CD14-positive monocyte (primary cell): ENCODE results near the gene CASK. TPM values are rescaled to one million over a fixed set of nuclear protein-coding genes. Genes with fewer than 3 reads are reported as not detected.
A peak's percentile ranks its signal among the peaks of the same experiment; 100 is the strongest.

ENCODE experiments used
- DNase-seq, 3 donors: peaks; one replicate each; pipeline ENCODE4 v3.0.0-alpha.2; 2011 to 2022
- H2AFZ ChIP-seq: 2 replicates; pipeline ENCODE4 v1.6.0; 2012; ENCODE audit warnings: mild to moderate bottlenecking, low read depth, low read length, inconsistent platforms; ENCODE audit not compliant: insufficient read depth, poor library complexity, severe bottlenecking
- H3K27ac ChIP-seq, 2 donors: 1 replicate in 1 of 2; 2 replicates in 1 of 2; pipeline ENCODE4 v1.5.1; 2012 to 2013; ENCODE audit warnings: low read length in 2 of 2, control low read depth in 1 of 2, inconsistent platforms in 1 of 2, low read depth in 1 of 2, mild to moderate bottlenecking in 1 of 2
- H3K27me3 ChIP-seq, 2 donors: one replicate each; pipeline versions ENCODE4 v1.6.0 to v1.6.1; 2011 to 2013; ENCODE audit warnings: low read length in 2 of 2; ENCODE audit not compliant: control insufficient read depth in 2 of 2, insufficient read depth in 2 of 2
- H3K36me3 ChIP-seq, 2 donors: replicated peaks in 1 of 2; 1 replicate in 1 of 2; 2 replicates in 1 of 2; pipeline versions ENCODE4 v1.5.1 to v1.6.1; 2012 to 2013; ENCODE audit warnings: low read length in 2 of 2, control low read depth in 1 of 2, inconsistent platforms in 1 of 2, mild to moderate bottlenecking in 1 of 2; ENCODE audit not compliant: insufficient read depth in 2 of 2, control insufficient read depth in 1 of 2
- H3K4me1 ChIP-seq, 2 donors: 1 replicate in 1 of 2; 2 replicates in 1 of 2; pipeline versions ENCODE4 v1.5.1 to v1.6.1; 2012 to 2013; ENCODE audit warnings: low read length in 2 of 2, control low read depth in 1 of 2, inconsistent platforms in 1 of 2, mild to moderate bottlenecking in 1 of 2, moderate library complexity in 1 of 2; ENCODE audit not compliant: insufficient read depth in 2 of 2, control insufficient read depth in 1 of 2
- H3K4me2 ChIP-seq: replicated peaks from 2 replicates; pipeline ENCODE3; 2012; ENCODE audit warnings: low read length, moderate library complexity, mild to moderate bottlenecking; ENCODE audit not compliant: poor library complexity, severe bottlenecking; ENCODE audit errors: extremely low read depth
- H3K4me3 ChIP-seq, 3 experiments: fragments of 200-600 bp in 1 of 3; sonication (generic) in 1 of 3; replicated peaks in 1 of 3; 1 replicate in 2 of 3; 2 replicates in 1 of 3; pipeline ENCODE4 v1.5.1; 2011 to 2013; ENCODE audit warnings: low read length in 3 of 3, mild to moderate bottlenecking in 3 of 3, control low read depth in 2 of 3, low read depth in 2 of 3, inconsistent platforms in 1 of 3, moderate library complexity in 1 of 3
- H3K79me2 ChIP-seq: 2 replicates; pipeline ENCODE4 v1.6.0; 2012; ENCODE audit warnings: mild to moderate bottlenecking, control low read depth, inconsistent platforms, low read length, moderate library complexity; ENCODE audit not compliant: insufficient read depth
- H3K9ac ChIP-seq: 2 replicates; pipeline ENCODE4 v1.6.0; 2017; ENCODE audit warnings: low read length, mild to moderate bottlenecking; ENCODE audit not compliant: insufficient read depth, poor library complexity, severe bottlenecking
- H3K9me3 ChIP-seq, 2 donors: replicated peaks in 1 of 2; 1 replicate in 1 of 2; 2 replicates in 1 of 2; pipeline versions ENCODE4 v1.5.1 to v1.6.1; 2012 to 2013; ENCODE audit warnings: low read length in 2 of 2, control low read depth in 1 of 2; ENCODE audit not compliant: control insufficient read depth in 1 of 2, insufficient read depth in 1 of 2
- H4K20me1 ChIP-seq: 2 replicates; pipeline ENCODE4 v1.6.0; 2012; ENCODE audit warnings: mild to moderate bottlenecking, low read length, control low read depth, moderate library complexity; ENCODE audit not compliant: insufficient read depth
- H3K27ac Mint-ChIP-seq, 7 donors: one replicate each; pipeline ENCODE4 v1.8.0; 2020; ENCODE audit warnings: mild to moderate bottlenecking in 7 of 7, mixed read lengths in 7 of 7, moderate library complexity in 6 of 7, inconsistent platforms in 2 of 7
- H3K27me3 Mint-ChIP-seq, 3 donors: one replicate each; pipeline ENCODE4 v1.8.0; 2021 to 2022; ENCODE audit warnings: low read depth in 3 of 3, mild to moderate bottlenecking in 3 of 3, mixed read lengths in 3 of 3, moderate library complexity in 3 of 3, inconsistent platforms in 1 of 3
- H3K36me3 Mint-ChIP-seq, 2 donors: one replicate each; pipeline ENCODE4 v1.8.0; 2020; ENCODE audit warnings: mixed read lengths in 2 of 2, inconsistent platforms in 1 of 2, mild to moderate bottlenecking in 1 of 2
- H3K4me1 Mint-ChIP-seq: one replicate; pipeline ENCODE4 v1.8.0; 2020; ENCODE audit warnings: mild to moderate bottlenecking, mixed read lengths
- H3K4me3 Mint-ChIP-seq, 2 donors: one replicate each; pipeline ENCODE4 v1.8.0; 2020; ENCODE audit warnings: mild to moderate bottlenecking in 2 of 2, mixed read lengths in 2 of 2, moderate library complexity in 1 of 2
- H3K9me3 Mint-ChIP-seq, 7 donors: one replicate each; pipeline ENCODE4 v1.8.0; 2020 to 2022; ENCODE audit warnings: mixed read lengths in 7 of 7, mild to moderate bottlenecking in 6 of 7, moderate library complexity in 6 of 7, inconsistent platforms in 2 of 7
- WGBS: methylation state at CpG from one replicate; pipeline ENCODE4 v1.1.5; 2013; ENCODE audit warnings: missing lambda C conversion rate; ENCODE audit not compliant: insufficient coverage; 5-methylcytosine and 5-hydroxymethylcytosine counted together
- intact Hi-C, 2 donors: fragments of 100-400 bp; cut with micrococcal nuclease; formaldehyde crosslinking; loops; one replicate each; pipeline versions ENCODE4 v1.15.0 to v1.15.1; 2023
- polyA plus RNA-seq, 3 donors: library from polyadenylated mRNA; depleted of rRNA in 1 of 3; unstranded in 2 of 3; stranded (reverse) in 1 of 3; fragments of 300-500 nt in 2 of 3; fragments of >200 nt in 1 of 3; fragmentation: Illumina TruSeq in 2 of 3; gene quantifications; 1 replicate in 2 of 3; 2 replicates in 1 of 3; pipeline ENCODE4 v1.2.3, GENCODE V29; 2012 to 2021
- TF ChIP-seq, protein P1 (sequence below): fragments of 200-600 bp; IDR thresholded peaks from one replicate; pipeline ENCODE4 v1.8.0; 2022; ENCODE audit warnings: antibody characterized with exemption, mild to moderate bottlenecking

The CASK gene
- polyA plus RNA-seq, 3 donors: 0.48 to 7.4 (median 2.5) TPM

DNA sequence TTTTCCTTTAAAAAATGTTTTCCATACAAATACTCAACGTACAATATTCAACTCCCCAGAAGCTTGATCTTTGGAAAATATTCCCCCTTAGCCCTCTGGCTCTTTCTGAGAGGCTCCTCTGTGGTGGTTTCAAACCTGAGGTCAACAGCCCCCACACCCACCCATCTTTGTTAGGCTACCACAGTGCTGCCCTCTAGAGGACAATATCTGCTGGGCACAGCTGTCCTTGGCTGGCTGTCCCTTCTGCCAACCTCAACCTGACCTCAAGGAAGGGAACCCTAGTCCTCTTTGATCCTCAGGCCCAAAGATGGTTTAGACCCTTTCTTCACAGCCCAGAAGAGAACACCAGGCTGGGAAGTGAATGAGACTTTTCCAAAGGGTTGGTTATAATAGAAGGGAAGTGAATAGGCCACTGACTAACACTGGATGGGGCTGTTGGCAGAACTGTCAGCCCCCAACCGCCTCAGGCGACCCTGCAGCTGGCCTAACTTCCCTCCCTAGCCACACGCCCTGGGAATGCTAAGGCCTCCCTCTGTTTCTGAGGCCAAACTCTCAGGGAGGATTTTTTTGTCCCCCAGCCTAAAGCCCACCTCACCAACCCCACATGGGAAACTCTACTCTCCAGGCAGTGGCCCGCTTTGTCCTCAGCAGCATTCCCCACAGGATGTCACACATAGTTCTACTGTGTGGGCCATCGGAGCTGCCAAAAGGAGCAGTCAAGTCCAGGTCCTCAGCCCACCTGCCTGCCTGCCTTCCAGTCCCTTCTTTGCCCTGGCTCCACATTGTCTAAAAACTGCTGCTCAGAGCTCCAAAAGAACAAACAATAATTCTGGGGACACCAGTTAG, 441.9 kb downstream of the CASK start:
- Mint-ChIP-seq H3K4me1 (peaks cover 6% of the 10 kb centered on the region), H3K9me3 (peaks cover 0 to 16% (median 0%) of the 10 kb centered on the region in 7 donors), H3K36me3 (no peaks in the 10 kb centered on the region), H3K27ac (peak overlapping the region in 1 of 7 donors; percentile 79), H3K4me3 (no peak overlapping the region), H3K27me3 (peaks cover 0 to 3% (median 0%) of the 10 kb centered on the region in 3 donors)
- H3K4me2 ChIP-seq: no peak overlapping the region
- H3K27me3 ChIP-seq: no peaks in the 10 kb centered on the region
- no peaks in the 10 kb centered on the region for H3K79me2 ChIP-seq
- WGBS: no CpG with 5 or more reads among the region's 6 CpGs
- no peak overlapping the region for H2AFZ ChIP-seq
- no peak overlapping the region for H3K9ac ChIP-seq
- H4K20me1 ChIP-seq: no peaks in the 10 kb centered on the region
- H3K4me3 ChIP-seq: no peak overlapping the region
- TF ChIP-seq, protein P1, sequence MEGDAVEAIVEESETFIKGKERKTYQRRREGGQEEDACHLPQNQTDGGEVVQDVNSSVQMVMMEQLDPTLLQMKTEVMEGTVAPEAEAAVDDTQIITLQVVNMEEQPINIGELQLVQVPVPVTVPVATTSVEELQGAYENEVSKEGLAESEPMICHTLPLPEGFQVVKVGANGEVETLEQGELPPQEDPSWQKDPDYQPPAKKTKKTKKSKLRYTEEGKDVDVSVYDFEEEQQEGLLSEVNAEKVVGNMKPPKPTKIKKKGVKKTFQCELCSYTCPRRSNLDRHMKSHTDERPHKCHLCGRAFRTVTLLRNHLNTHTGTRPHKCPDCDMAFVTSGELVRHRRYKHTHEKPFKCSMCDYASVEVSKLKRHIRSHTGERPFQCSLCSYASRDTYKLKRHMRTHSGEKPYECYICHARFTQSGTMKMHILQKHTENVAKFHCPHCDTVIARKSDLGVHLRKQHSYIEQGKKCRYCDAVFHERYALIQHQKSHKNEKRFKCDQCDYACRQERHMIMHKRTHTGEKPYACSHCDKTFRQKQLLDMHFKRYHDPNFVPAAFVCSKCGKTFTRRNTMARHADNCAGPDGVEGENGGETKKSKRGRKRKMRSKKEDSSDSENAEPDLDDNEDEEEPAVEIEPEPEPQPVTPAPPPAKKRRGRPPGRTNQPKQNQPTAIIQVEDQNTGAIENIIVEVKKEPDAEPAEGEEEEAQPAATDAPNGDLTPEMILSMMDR: peak; percentile 61
- intact Hi-C loops: no loop called here
- no peaks in the 10 kb centered on the region for H3K4me1 ChIP-seq
- no peak overlapping the region for H3K27ac ChIP-seq
- no peaks in the 10 kb centered on the region for H3K36me3 ChIP-seq
- peak; percentile 11 to 41 (median 30) for DNase-seq
- no peaks in the 10 kb centered on the region for H3K9me3 ChIP-seq

DNA sequence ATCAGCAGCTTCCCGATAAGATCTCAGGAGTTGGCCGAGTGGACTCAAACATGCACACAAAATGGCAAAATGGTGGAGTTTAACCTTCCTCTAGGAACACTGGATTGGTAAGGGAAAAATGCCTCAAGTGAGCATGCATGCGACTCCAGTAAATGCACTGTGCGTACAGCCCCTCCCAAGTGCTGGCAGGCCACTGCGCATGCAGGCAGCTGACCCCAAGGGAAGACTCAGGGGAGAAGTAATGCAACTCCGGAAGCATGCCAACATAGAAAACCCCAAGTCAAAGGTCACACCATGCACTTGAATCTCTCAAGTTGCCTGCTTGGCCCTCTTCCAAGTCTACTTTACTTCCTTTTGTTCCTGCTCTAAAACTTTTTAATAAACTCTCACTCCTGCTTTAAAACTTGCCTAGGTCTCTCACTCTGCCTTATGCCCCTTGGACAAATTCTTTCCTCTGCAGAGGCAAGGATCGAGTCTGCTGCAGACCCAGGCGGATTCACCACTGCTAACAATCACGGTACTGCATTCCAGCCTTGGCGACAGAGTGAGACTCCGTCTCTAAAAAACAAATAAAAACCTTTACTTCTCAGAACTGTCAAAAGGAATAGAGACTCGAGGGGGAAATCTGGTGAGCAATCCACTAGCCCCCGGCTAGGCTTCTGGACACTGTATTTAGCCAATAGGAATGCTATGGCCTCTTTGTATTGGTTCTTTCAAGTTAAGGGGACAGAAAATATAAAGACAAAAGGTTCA, 442.7 kb downstream of the CASK start:
- Histone ChIP-seq H3K79me2 (no peaks in the 10 kb centered on the region), H3K9ac (no peak overlapping the region), H2AFZ (no peak overlapping the region), H3K4me2 (no peak overlapping the region), H4K20me1 (no peaks in the 10 kb centered on the region), H3K4me3 (no peak overlapping the region), H3K4me1 (no peaks in the 10 kb centered on the region), H3K27me3 (no peaks in the 10 kb centered on the region), H3K27ac (no peak overlapping the region), H3K36me3 (no peaks in the 10 kb centered on the region), H3K9me3 (no peaks in the 10 kb centered on the region)
- peak overlapping the region in 1 of 7 donors; percentile 70 for H3K27ac Mint-ChIP-seq
- H3K36me3 Mint-ChIP-seq: no peaks in the 10 kb centered on the region
- intact Hi-C loops: no loop called here
- H3K27me3 Mint-ChIP-seq: peaks cover 0 to 3% (median 0%) of the 10 kb centered on the region in 3 donors
- H3K9me3 Mint-ChIP-seq: peaks cover 0 to 14% (median 0%) of the 10 kb centered on the region in 7 donors
- peaks cover 6% of the 10 kb centered on the region for H3K4me1 Mint-ChIP-seq
- no peak overlapping the region for H3K4me3 Mint-ChIP-seq
- DNase-seq: peak in 1 of 3 donors; percentile 15
- TF ChIP-seq, protein P1: no peak
- 98% methylated on average over 8 of the region's 13 CpGs for WGBS
